ENCODE data around the gene TCHP. TPM values are rescaled to one million over a fixed set of nuclear protein-coding genes. Genes with fewer than 3 reads are reported as not detected.
A peak's percentile ranks its signal among the peaks of the same experiment; 100 is the strongest.

Gene TCHP
- total RNA-seq, 1 donor from 2014 or later = 27.6 TPM

- Mint-ChIP-seq H3K27ac (ENCODE audit: unreplicated experiment) (peak overlapping the region; percentile 38), H3K9me3 (no peaks in the 10 kb centered on the region), H3K4me1 (peaks cover 52% of the 10 kb centered on the region), H3K4me3 (peak overlapping the region; percentile 95), H3K36me3 (ENCODE audit: low read depth) (no peaks in the 10 kb centered on the region), H3K27me3 (ENCODE audit: low read depth) (peaks cover 22% of the 10 kb centered on the region)
- DNase-seq (ENCODE audit: low read depth, low spot score) = no peak
- no peak for TF ChIP-seq CTCF (conservative IDR thresholded peaks at IDR 0.05)
These were observed 22.4 kb upstream of the TCHP start for GRCh38 chr12:109877504-109878246.

GRCh38 chr12:109878247-109878625 is 21.8 kb upstream of the TCHP start:
- Mint-ChIP-seq H3K27ac (ENCODE audit: unreplicated experiment) (no peak overlapping the region), H3K9me3 (no peaks in the 10 kb centered on the region), H3K36me3 (ENCODE audit: low read depth) (no peaks in the 10 kb centered on the region), H3K27me3 (ENCODE audit: low read depth) (peaks cover 25% of the 10 kb centered on the region), H3K4me1 (peaks cover 50% of the 10 kb centered on the region), H3K4me3 (peak overlapping the region; percentile 95)
- no peak for TF ChIP-seq CTCF (conservative IDR thresholded peaks at IDR 0.05)
- DNase-seq (ENCODE audit: low read depth, low spot score) = no peak

GRCh38 chr12:109878749-109879148 is 21.3 kb upstream of the TCHP start:
- H3K4me1 Mint-ChIP-seq = peaks cover 50% of the 10 kb centered on the region
- TF ChIP-seq CTCF (conservative IDR thresholded peaks at IDR 0.05) = no peak
- peaks cover 30% of the 10 kb centered on the region for H3K27me3 Mint-ChIP-seq (ENCODE audit: low read depth)
- H3K27ac Mint-ChIP-seq (ENCODE audit: unreplicated experiment) = peak overlapping the region; percentile 10
- peak overlapping the region; percentile 95 for H3K4me3 Mint-ChIP-seq
- H3K9me3 Mint-ChIP-seq = no peaks in the 10 kb centered on the region
- DNase-seq (ENCODE audit: low read depth, low spot score) = no peak
- H3K36me3 Mint-ChIP-seq (ENCODE audit: low read depth) = no peaks in the 10 kb centered on the region

GRCh38 chr12:109879351-109880042 is 20.6 kb upstream of the TCHP start:
- no peak for TF ChIP-seq CTCF (conservative IDR thresholded peaks at IDR 0.05)
- Mint-ChIP-seq H3K4me3 (peak overlapping the region; percentile 95), H3K27me3 (ENCODE audit: low read depth) (peaks cover 33% of the 10 kb centered on the region), H3K36me3 (ENCODE audit: low read depth) (no peaks in the 10 kb centered on the region), H3K9me3 (no peaks in the 10 kb centered on the region), H3K27ac (ENCODE audit: unreplicated experiment) (peak overlapping the region; percentile 85), H3K4me1 (peaks cover 50% of the 10 kb centered on the region)
- DNase-seq (ENCODE audit: low read depth, low spot score) = no peak

GRCh38 chr12:109880043-109880931 is 19.8 kb upstream of the TCHP start, which contains the start of gene GLTP:
GLTP (minus strand) TSS chr12:109880541; CDS start chr12:109880374, 167 bp downstream.
- H3K4me1 Mint-ChIP-seq = peaks cover 45% of the 10 kb centered on the region
- peak; percentile 64 for TF ChIP-seq CTCF (conservative IDR thresholded peaks at IDR 0.05)
- H3K27ac Mint-ChIP-seq (ENCODE audit: unreplicated experiment) = peak within 1 kb of the TSS; percentile 85
- peak; percentile 76 for DNase-seq (ENCODE audit: low read depth, low spot score)
- H3K9me3 Mint-ChIP-seq = no peaks in the 10 kb centered on the region
- peak within 1 kb of the TSS; percentile 95 for H3K4me3 Mint-ChIP-seq
- no peaks in the 10 kb centered on the region for H3K36me3 Mint-ChIP-seq (ENCODE audit: low read depth)
- peaks cover 41% of the 10 kb centered on the region for H3K27me3 Mint-ChIP-seq (ENCODE audit: low read depth)
